Kidney epithelial cell (primary cell): Measurements from ENCODE around the gene CTBP1. TPM values are rescaled to one million over a fixed set of nuclear protein-coding genes. Genes with fewer than 3 reads are reported as not detected.

Experiments
- DNase-seq: peaks from one replicate; pipeline ENCODE4 v3.0.0-alpha.2; 2010; ENCODE audit warnings: low read depth
- H3K27me3 ChIP-seq: 2 replicates; pipeline ENCODE4 v1.6.0; 2011; ENCODE audit warnings: low read length; ENCODE audit not compliant: control insufficient read depth, insufficient read depth
- H3K36me3 ChIP-seq: 2 replicates; pipeline ENCODE4 v1.5.1; 2011; ENCODE audit warnings: low read length; ENCODE audit not compliant: control insufficient read depth, insufficient read depth
- H3K4me3 ChIP-seq: 2 replicates; pipeline ENCODE4 v1.5.1; 2011; ENCODE audit warnings: low read depth, mild to moderate bottlenecking, control low read depth, low read length
- total RNA-seq: library from RNA; depleted of rRNA; stranded (reverse); fragments of >200 nt; gene quantifications from 2 replicates; pipeline ENCODE4 v1.2.3, GENCODE V29; 2015
- TF ChIP-seq, protein P1 (sequence below): IDR thresholded peaks from 2 replicates; pipeline ENCODE4 v1.5.1; 2011; ENCODE audit warnings: mild to moderate bottlenecking, moderate library complexity, low read length, control low read depth, inconsistent platforms; ENCODE audit not compliant: insufficient read depth, poor library complexity, severe bottlenecking

CTBP1 gene
- total RNA-seq, 1 donor from 2014 or later = 170 TPM

DNA sequence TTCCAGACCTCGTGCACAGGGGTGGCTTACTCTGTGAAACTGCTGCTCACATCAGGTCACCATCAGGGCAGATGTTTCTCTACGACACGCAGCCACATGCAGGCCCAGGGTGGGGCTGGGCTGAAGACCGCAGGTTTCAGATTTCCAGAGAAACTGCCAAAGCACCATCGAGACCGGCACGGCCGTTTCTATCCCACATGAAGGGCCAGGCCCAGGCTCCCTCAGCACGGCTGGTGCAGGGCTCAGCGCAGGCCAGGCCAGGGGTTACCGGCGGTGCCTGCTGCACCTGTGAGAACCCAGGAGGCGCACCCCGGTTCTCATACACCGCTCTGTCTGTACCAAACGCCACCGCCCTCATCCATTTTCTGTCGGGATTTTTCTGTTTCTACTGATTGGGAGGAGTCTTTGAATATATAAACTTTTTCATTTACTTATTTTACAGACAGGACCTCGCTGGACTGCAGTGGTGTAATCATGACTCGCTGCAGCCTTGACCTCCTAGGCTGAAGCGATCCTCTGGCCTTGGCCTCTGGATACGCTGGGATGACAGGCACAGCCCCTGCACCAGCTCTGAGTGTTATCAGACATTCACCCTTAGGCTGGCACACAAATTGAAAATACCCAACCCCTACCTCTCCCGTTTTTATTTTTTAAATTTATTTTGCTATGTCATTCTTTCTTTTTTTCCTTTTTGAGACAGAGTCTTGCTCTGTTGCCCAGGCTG, 17.1 kb downstream of the CTBP1 start:
- Histone ChIP-seq H3K4me3 (no peak overlapping the region), H3K27me3 (no peaks in the 10 kb centered on the region), H3K36me3 (peaks cover 5% of the 10 kb centered on the region)
- TF ChIP-seq, protein P1, sequence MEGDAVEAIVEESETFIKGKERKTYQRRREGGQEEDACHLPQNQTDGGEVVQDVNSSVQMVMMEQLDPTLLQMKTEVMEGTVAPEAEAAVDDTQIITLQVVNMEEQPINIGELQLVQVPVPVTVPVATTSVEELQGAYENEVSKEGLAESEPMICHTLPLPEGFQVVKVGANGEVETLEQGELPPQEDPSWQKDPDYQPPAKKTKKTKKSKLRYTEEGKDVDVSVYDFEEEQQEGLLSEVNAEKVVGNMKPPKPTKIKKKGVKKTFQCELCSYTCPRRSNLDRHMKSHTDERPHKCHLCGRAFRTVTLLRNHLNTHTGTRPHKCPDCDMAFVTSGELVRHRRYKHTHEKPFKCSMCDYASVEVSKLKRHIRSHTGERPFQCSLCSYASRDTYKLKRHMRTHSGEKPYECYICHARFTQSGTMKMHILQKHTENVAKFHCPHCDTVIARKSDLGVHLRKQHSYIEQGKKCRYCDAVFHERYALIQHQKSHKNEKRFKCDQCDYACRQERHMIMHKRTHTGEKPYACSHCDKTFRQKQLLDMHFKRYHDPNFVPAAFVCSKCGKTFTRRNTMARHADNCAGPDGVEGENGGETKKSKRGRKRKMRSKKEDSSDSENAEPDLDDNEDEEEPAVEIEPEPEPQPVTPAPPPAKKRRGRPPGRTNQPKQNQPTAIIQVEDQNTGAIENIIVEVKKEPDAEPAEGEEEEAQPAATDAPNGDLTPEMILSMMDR = no peak
- DNase-seq = no peak

GRCh38 chr4:1230971-1231636, 17.8 kb downstream of the CTBP1 start:
- peaks cover 5% of the 10 kb centered on the region for H3K36me3 ChIP-seq
- DNase-seq = no peak
- H3K27me3 ChIP-seq = no peaks in the 10 kb centered on the region
- TF ChIP-seq, protein P1 = no peak
- no peak overlapping the region for H3K4me3 ChIP-seq

GRCh38 chr4:1230316-1230715, 18.6 kb downstream of the CTBP1 start:
- H3K36me3 ChIP-seq = peaks cover 5% of the 10 kb centered on the region
- no peak overlapping the region for H3K4me3 ChIP-seq
- TF ChIP-seq, protein P1 = no peak
- DNase-seq = no peak
- H3K27me3 ChIP-seq = no peaks in the 10 kb centered on the region

GRCh38 chr4:1229117-1229849, 19.6 kb downstream of the CTBP1 start:
- no peak for DNase-seq
- TF ChIP-seq, protein P1 = no peak
- H3K4me3 ChIP-seq = no peak overlapping the region
- no peaks in the 10 kb centered on the region for H3K27me3 ChIP-seq
- peaks cover 5% of the 10 kb centered on the region for H3K36me3 ChIP-seq

DNA sequence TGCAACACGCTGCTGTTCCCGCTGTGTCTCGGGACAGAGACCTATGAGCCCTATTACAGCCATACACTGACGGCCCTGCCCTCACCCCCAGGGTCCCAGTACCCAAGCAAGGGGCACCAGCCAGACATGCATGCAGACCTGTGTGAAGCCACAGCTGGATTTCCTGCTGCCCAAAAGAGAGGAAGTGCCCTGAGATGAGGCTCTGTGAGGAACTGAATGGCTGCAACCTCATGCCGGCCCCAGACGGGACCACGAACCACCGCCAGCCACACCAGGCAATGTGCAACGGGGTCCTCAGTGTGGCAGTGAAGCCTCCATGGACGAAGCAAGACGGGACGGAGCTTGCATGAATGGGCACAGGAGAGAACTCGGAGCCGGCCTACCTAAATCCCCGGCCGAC, 21.1 kb downstream of the CTBP1 start:
- DNase-seq = no peak
- peaks cover 5% of the 10 kb centered on the region for H3K36me3 ChIP-seq
- TF ChIP-seq, protein P1 = no peak
- H3K4me3 ChIP-seq = no peak overlapping the region
- no peaks in the 10 kb centered on the region for H3K27me3 ChIP-seq
